ENCODE results near the gene ST8SIA2. TPM values are rescaled to one million over a fixed set of nuclear protein-coding genes. Genes with fewer than 3 reads are reported as not detected.

Gene ST8SIA2
- total RNA-seq, 1 experiment from 2014 or later: 0.15 TPM

- DNase-seq (ENCODE audit: low read depth, low spot score) (no peak), ATAC-seq (no peak)
- Histone ChIP-seq H3K9me3 (ENCODE audit: control insufficient read depth, insufficient read depth, low read depth, low read length) (no peaks in the 10 kb centered on the region), H3K4me3 (ENCODE audit: low read depth in 2 of 2, low read length in 2 of 2) (no peak overlapping the region), H3K27me3 (ENCODE audit: control insufficient read depth, insufficient read depth, low read length) (no peaks in the 10 kb centered on the region; the same call in 1 of the 2 replicates), H3K4me1 (ENCODE audit: control insufficient read depth, insufficient read depth, low read length) (no peaks in the 10 kb centered on the region), H3K27ac (ENCODE audit: low read length) (no peak overlapping the region), H3K36me3 (ENCODE audit: control insufficient read depth, insufficient read depth, low read length) (no peaks in the 10 kb centered on the region)
- CTCF ChIA-PET: no interaction called here
- POLR2A ChIA-PET: no interaction called here
- BruUV-seq (replicated peaks): no TSS peak
- TF ChIP-seq SIN3A (IDR thresholded peaks at IDR 0.05; ENCODE audit: borderline replicate concordance, insufficient read depth, low read depth, low read length): no peak
- TF ChIP-seq POLR2AphosphoS5 (IDR thresholded peaks at IDR 0.05; ENCODE audit: low read depth, low read length): no peak
- TF ChIP-seq TCF7L2 (IDR thresholded peaks at IDR 0.05; ENCODE audit: low read depth, low read length): no peak
- TF ChIP-seq, protein P1, sequence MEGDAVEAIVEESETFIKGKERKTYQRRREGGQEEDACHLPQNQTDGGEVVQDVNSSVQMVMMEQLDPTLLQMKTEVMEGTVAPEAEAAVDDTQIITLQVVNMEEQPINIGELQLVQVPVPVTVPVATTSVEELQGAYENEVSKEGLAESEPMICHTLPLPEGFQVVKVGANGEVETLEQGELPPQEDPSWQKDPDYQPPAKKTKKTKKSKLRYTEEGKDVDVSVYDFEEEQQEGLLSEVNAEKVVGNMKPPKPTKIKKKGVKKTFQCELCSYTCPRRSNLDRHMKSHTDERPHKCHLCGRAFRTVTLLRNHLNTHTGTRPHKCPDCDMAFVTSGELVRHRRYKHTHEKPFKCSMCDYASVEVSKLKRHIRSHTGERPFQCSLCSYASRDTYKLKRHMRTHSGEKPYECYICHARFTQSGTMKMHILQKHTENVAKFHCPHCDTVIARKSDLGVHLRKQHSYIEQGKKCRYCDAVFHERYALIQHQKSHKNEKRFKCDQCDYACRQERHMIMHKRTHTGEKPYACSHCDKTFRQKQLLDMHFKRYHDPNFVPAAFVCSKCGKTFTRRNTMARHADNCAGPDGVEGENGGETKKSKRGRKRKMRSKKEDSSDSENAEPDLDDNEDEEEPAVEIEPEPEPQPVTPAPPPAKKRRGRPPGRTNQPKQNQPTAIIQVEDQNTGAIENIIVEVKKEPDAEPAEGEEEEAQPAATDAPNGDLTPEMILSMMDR (IDR thresholded peaks at IDR 0.05): no peak
- TF ChIP-seq REST (IDR thresholded peaks at IDR 0.05; ENCODE audit: insufficient read depth in 1 of 2, low read depth in 2 of 2, low read length in 1 of 2): no peak
- intact Hi-C loops (cut with micrococcal nuclease; ENCODE audit: unreplicated experiment) (no loop called here), in situ Hi-C loops (cut with HindIII; ENCODE audit: low pct_unique_long_range_greater_than_20kb, low sequenced_read_pairs) (no loop called here)
These were observed 66.3 kb downstream of the ST8SIA2 start for GRCh38 chr15:92460023-92460422.

- Histone ChIP-seq H3K27me3 (ENCODE audit: control insufficient read depth, insufficient read depth, low read length) (no peaks in the 10 kb centered on the region), H3K4me3 (ENCODE audit: low read depth in 2 of 2, low read length in 2 of 2) (no peak overlapping the region), H3K36me3 (ENCODE audit: control insufficient read depth, insufficient read depth, low read length) (no peaks in the 10 kb centered on the region), H3K9me3 (ENCODE audit: control insufficient read depth, insufficient read depth, low read depth, low read length) (no peaks in the 10 kb centered on the region), H3K4me1 (ENCODE audit: control insufficient read depth, insufficient read depth, low read length) (no peaks in the 10 kb centered on the region), H3K27ac (ENCODE audit: low read length) (no peak overlapping the region)
- no TSS peak for BruUV-seq (replicated peaks)
- DNase-seq (ENCODE audit: low read depth, low spot score): no peak
- POLR2A ChIA-PET: no interaction called here
- ATAC-seq: no peak
- CTCF ChIA-PET: no interaction called here
- TF ChIP-seq REST (IDR thresholded peaks at IDR 0.05; ENCODE audit: insufficient read depth in 1 of 2, low read depth in 2 of 2, low read length in 1 of 2): no peak
- in situ Hi-C loops (cut with HindIII; ENCODE audit: low pct_unique_long_range_greater_than_20kb, low sequenced_read_pairs): no loop called here
- intact Hi-C loops (cut with micrococcal nuclease; ENCODE audit: unreplicated experiment): no loop called here
These were observed 68.9 kb downstream of the ST8SIA2 start for GRCh38 chr15:92462424-92463125.
